Esophagus muscularis mucosa (tissue), 4 donors: ENCODE results near the gene GSTK1. TPM values are rescaled to one million over a fixed set of nuclear protein-coding genes. Genes with fewer than 3 reads are reported as not detected.

Experiments used
- DNase-seq: peaks from one replicate; pipeline ENCODE4 v3.0.0-alpha.2; 2017; ENCODE audit errors: extremely low spot score
- H3K27ac ChIP-seq, 4 donors: fragments of 200-600 bp; sonication (generic); replicated peaks in 1 of 4; 1 replicate in 3 of 4; 2 replicates in 1 of 4; pipeline ENCODE4 v1.5.1; 2016 to 2019; ENCODE audit warnings: mild to moderate bottlenecking in 1 of 4
- H3K27me3 ChIP-seq, 4 donors: fragments of 200-600 bp; sonication (generic); one replicate each; pipeline versions ENCODE4 v1.5.1 to v1.6.0; 2016 to 2019
- H3K36me3 ChIP-seq, 4 donors: fragments of 200-600 bp; sonication (generic); one replicate each; pipeline ENCODE4 v1.5.1; 2016 to 2019
- H3K4me1 ChIP-seq, 4 donors: fragments of 200-600 bp; sonication (generic); one replicate each; pipeline ENCODE4 v1.5.1; 2016 to 2019
- H3K4me3 ChIP-seq, 4 donors: fragments of 200-600 bp; sonication (generic); 1 replicate in 2 of 4; 2 replicates in 2 of 4; pipeline ENCODE4 v1.5.1; 2016 to 2019; ENCODE audit warnings: mild to moderate bottlenecking in 4 of 4, moderate library complexity in 1 of 4
- H3K9me3 ChIP-seq, 4 donors: fragments of 200-600 bp; sonication (generic); 1 replicate in 3 of 4; 2 replicates in 1 of 4; pipeline ENCODE4 v1.5.1; 2016 to 2019
- CTCF ChIP-seq, 3 experiments: fragments of 200-600 bp in 2 of 3; fragments of 450-650 bp in 1 of 3; sonication (generic) in 2 of 3; IDR thresholded peaks; one replicate each; pipeline ENCODE4 v1.5.1; 2017 to 2019; ENCODE audit warnings: antibody characterized with exemption in 3 of 3, mild to moderate bottlenecking in 2 of 3, moderate library complexity in 1 of 3
- EP300 ChIP-seq: sonication (generic); formaldehyde crosslinking; IDR thresholded peaks from one replicate; pipeline ENCODE4 v1.6.1; 2017; ENCODE audit warnings: antibody characterized with exemption
- POLR2A ChIP-seq: fragments of 450-650 bp; IDR thresholded peaks from one replicate; pipeline ENCODE4 v1.6.1; 2017; ENCODE audit warnings: antibody characterized with exemption, moderate library complexity, mild to moderate bottlenecking, low read depth
- POLR2AphosphoS5 ChIP-seq, 2 donors: sonication (generic); formaldehyde crosslinking; IDR thresholded peaks; one replicate each; pipeline ENCODE4 v1.6.1; 2017; ENCODE audit warnings: antibody characterized with exemption in 2 of 2
- WGBS: methylation state at CpG from one replicate; pipeline ENCODE4 v1.1.5; 2018; 5-methylcytosine and 5-hydroxymethylcytosine counted together
- intact Hi-C: fragments of 100-400 bp; cut with DNase I; formaldehyde crosslinking; loops from one replicate; pipeline ENCODE4 v1.15.1; 2023
- small RNA-seq, 3 donors: library from RNA; depleted of rRNA; stranded (forward); fragments of <200 nt; gene quantifications; one replicate each; pipeline ENCODE3, GENCODE V24; 2016
- total RNA-seq, 4 donors: library from RNA; depleted of rRNA; stranded (reverse); fragments of >200 nt; gene quantifications; one replicate each; pipeline versions ENCODE4 v1.1.0 to v1.2.1, GENCODE V29; 2016

The GSTK1 gene
- total RNA-seq, 4 donors from 2014 or later: 91.8 to 123 (median 110) TPM

- 84% methylated on average over 5 of the region's 5 CpGs for WGBS
- H3K27me3 ChIP-seq: no peaks in the 10 kb centered on the region
- no peaks in the 10 kb centered on the region for H3K9me3 ChIP-seq
- no peak within 1 kb of the TSS for H3K27ac ChIP-seq
- no peak for DNase-seq
- H3K4me1 ChIP-seq: no peaks in the 10 kb centered on the region
- no peak within 1 kb of the TSS for H3K4me3 ChIP-seq
- H3K36me3 ChIP-seq: no peaks in the 10 kb centered on the region
- intact Hi-C loops: no loop called here
- TF ChIP-seq POLR2A: no peak
- no peak for TF ChIP-seq CTCF (IDR thresholded peaks at IDR 0.05)
- TF ChIP-seq POLR2AphosphoS5 (IDR thresholded peaks at IDR 0.05): no peak
- TF ChIP-seq EP300: no peak
Measured at GRCh38 chr7:143315776-143316175, 52.5 kb downstream of the GSTK1 start, which contains the start of gene CLCN1. CLCN1 (plus strand) TSS chr7:143316111; CDS start chr7:143316213, 102 bp downstream.

- Histone ChIP-seq H3K9me3 (no peaks in the 10 kb centered on the region), H3K36me3 (no peaks in the 10 kb centered on the region), H3K4me1 (no peaks in the 10 kb centered on the region), H3K4me3 (no peak overlapping the region), H3K27ac (no peak overlapping the region), H3K27me3 (no peaks in the 10 kb centered on the region)
- 66% methylated on average over 4 of the region's 4 CpGs for WGBS
- intact Hi-C loops: no loop called here
- DNase-seq: no peak
- no peak for TF ChIP-seq CTCF (IDR thresholded peaks at IDR 0.05)
- no peak for TF ChIP-seq POLR2AphosphoS5 (IDR thresholded peaks at IDR 0.05)
- TF ChIP-seq POLR2A: no peak
Measured at GRCh38 chr7:143316492-143316891, 53.3 kb downstream of the GSTK1 start.

- Histone ChIP-seq H3K4me1 (peaks cover 0 to 5% (median 0%) of the 10 kb centered on the region in 4 donors), H3K27ac (no peak overlapping the region), H3K27me3 (no peaks in the 10 kb centered on the region), H3K9me3 (no peaks in the 10 kb centered on the region), H3K4me3 (no peak overlapping the region), H3K36me3 (no peaks in the 10 kb centered on the region)
- TF ChIP-seq POLR2AphosphoS5 (IDR thresholded peaks at IDR 0.05): no peak
- TF ChIP-seq POLR2A: no peak
- TF ChIP-seq EP300: no peak
- TF ChIP-seq CTCF (IDR thresholded peaks at IDR 0.05): no peak
- WGBS: 70% methylated on average over 5 of the region's 5 CpGs
- intact Hi-C loops: no loop called here
- DNase-seq: no peak
Measured at GRCh38 chr7:143318661-143319060, 55.4 kb downstream of the GSTK1 start.

Small RNA genes within 50 kb of the gene (small RNA-seq; reads per million reads assigned to genes)
- 0 reads per million in 3 donors for gene AC073342.3
- gene RN7SL481P: 0 reads per million in 3 donors
- gene RN7SL535P: 0 reads per million in 3 donors

Other genes starting within 250 kb of the GSTK1 start
- gene OR9A2, start 236.3 kb upstream of the GSTK1 start, total RNA-seq: not detected
- not detected for gene OR6V1, start 211.1 kb upstream of the GSTK1 start, total RNA-seq
- gene PIP, start 131.4 kb upstream of the GSTK1 start, total RNA-seq: not detected
- gene TAS2R39, start 80.0 kb upstream of the GSTK1 start, total RNA-seq: not detected
- not detected for gene TAS2R40, start 41.4 kb upstream of the GSTK1 start, total RNA-seq
- gene TMEM139, start 21.5 kb downstream of the GSTK1 start, total RNA-seq: 1 to 10 TPM in 1 of 4 donors, not detected in 3; 1.0 TPM
- 10 to 100 TPM in 1 of 4 donors, 1 to 10 TPM in 3; 7.1 to 11.7 (median 9.0) TPM for gene CASP2, start 24.9 kb downstream of the GSTK1 start, total RNA-seq
- not detected for gene CLCN1, start 52.7 kb downstream of the GSTK1 start, total RNA-seq
- gene FAM131B, start 99.3 kb downstream of the GSTK1 start, total RNA-seq: 1 to 10 TPM in 3 of 4 donors, under 1 TPM in 1; 0.42 to 2.0 (median 1.3) TPM
- gene ZYX, start 117.9 kb downstream of the GSTK1 start, total RNA-seq: 100 to 1,000 TPM; 186 to 469 (median 245) TPM
- under 1 TPM in 2 of 4 donors, not detected in 2; 0.17 to 0.23 TPM for gene EPHA1, start 145.4 kb downstream of the GSTK1 start, total RNA-seq
- gene TAS2R60, start 180.0 kb downstream of the GSTK1 start, total RNA-seq: under 1 TPM in 1 of 4 donors, not detected in 3; 0.34 TPM
- under 1 TPM in 1 of 4 donors, not detected in 3; 0.66 TPM for gene TAS2R41, start 214.4 kb downstream of the GSTK1 start, total RNA-seq